Common myeloid progenitor, CD34-positive (primary cell): Measurements from ENCODE around the gene ADARB2.

Experiments
- CTCF ChIA-PET: fragments of 350-600 bp; sonication (Branson Sonifier 250); formaldehyde crosslinking; loops from one replicate; lab custom pipeline; 2021; ENCODE audit warnings: antibody characterized with exemption; lab: Charles Lee
- POLR2A ChIA-PET: fragments of 350-600 bp; sonication (Branson Sonifier 250); formaldehyde crosslinking; loops from one replicate; lab custom pipeline; 2021; ENCODE audit warnings: antibody characterized with exemption; lab: Charles Lee
- DNase-seq, 3 donors: peaks; one replicate each; pipeline versions ENCODE4 v3.0.0 to v3.0.0-alpha.2; 2013
- H3K27ac ChIP-seq, 2 experiments: 1 replicate in 1 of 2; 2 replicates in 1 of 2; pipeline ENCODE4 v1.7.0; 2013; ENCODE audit warnings: inconsistent platforms in 2 of 2, low read length in 2 of 2, mild to moderate bottlenecking in 2 of 2, low read depth in 1 of 2, moderate library complexity in 1 of 2; ENCODE audit not compliant: severe bottlenecking in 2 of 2, insufficient read depth in 1 of 2, poor library complexity in 1 of 2
- H3K27me3 ChIP-seq, 5 experiments: replicated peaks in 2 of 5; 1 replicate in 3 of 5; 2 replicates in 2 of 5; pipeline versions ENCODE4 v1.6.1 to v1.7.0; 2013; ENCODE audit warnings: low read length in 4 of 5, mild to moderate bottlenecking in 2 of 5, moderate library complexity in 2 of 5, inconsistent platforms in 1 of 5; ENCODE audit not compliant: insufficient read depth in 5 of 5, control insufficient read depth in 4 of 5
- H3K36me3 ChIP-seq, 4 experiments: 1 replicate in 2 of 4; 2 replicates in 2 of 4; pipeline versions ENCODE4 v1.6.1 to v1.7.0; 2013; ENCODE audit warnings: low read length in 3 of 4, control low read depth in 1 of 4, mild to moderate bottlenecking in 1 of 4; ENCODE audit not compliant: control insufficient read depth in 4 of 4, insufficient read depth in 4 of 4
- H3K4me1 ChIP-seq, 4 experiments: 1 replicate in 3 of 4; 2 replicates in 1 of 4; pipeline versions ENCODE4 v1.6.1 to v1.7.1; 2013; ENCODE audit warnings: low read length in 3 of 4, mild to moderate bottlenecking in 3 of 4, control low read depth in 1 of 4, inconsistent platforms in 1 of 4, moderate library complexity in 1 of 4; ENCODE audit not compliant: control insufficient read depth in 4 of 4, insufficient read depth in 4 of 4; ENCODE audit errors: control extremely low read depth in 1 of 4
- H3K4me3 ChIP-seq, 7 experiments: 1 replicate in 4 of 7; 2 replicates in 3 of 7; pipeline versions ENCODE4 v1.5.1 to v1.7.0; 2013; ENCODE audit warnings: mild to moderate bottlenecking in 7 of 7, low read length in 6 of 7, moderate library complexity in 6 of 7, inconsistent platforms in 2 of 7, low read depth in 2 of 7, control low read depth in 1 of 7; ENCODE audit not compliant: insufficient read depth in 4 of 7, control insufficient read depth in 1 of 7; ENCODE audit errors: extremely low read depth in 1 of 7
- H3K9me3 ChIP-seq, 5 experiments: 1 replicate in 4 of 5; 2 replicates in 1 of 5; pipeline versions ENCODE4 v1.6.1 to v1.7.1; 2013; ENCODE audit warnings: low read length in 4 of 5, mild to moderate bottlenecking in 2 of 5, inconsistent platforms in 1 of 5, low read depth in 1 of 5, moderate library complexity in 1 of 5; ENCODE audit not compliant: control insufficient read depth in 4 of 5, insufficient read depth in 2 of 5; ENCODE audit errors: control extremely low read depth in 1 of 5
- WGBS: methylation state at CpG from one replicate; pipeline ENCODE4 v1.1.5; 2013; ENCODE audit not compliant: insufficient coverage; 5-methylcytosine and 5-hydroxymethylcytosine counted together

Gene ADARB2

GRCh38 chr10:1546431-1547110, 190.8 kb downstream of the ADARB2 start:
- Histone ChIP-seq H3K36me3 (no peaks in the 10 kb centered on the region), H3K9me3 (peaks cover 0 to 14% (median 6%) of the 10 kb centered on the region in 5 experiments), H3K27ac (no peak overlapping the region), H3K4me3 (no peak overlapping the region), H3K27me3 (peaks cover 0 to 4% (median 0%) of the 10 kb centered on the region in 5 experiments), H3K4me1 (no peaks in the 10 kb centered on the region)
- ChIA-PET POLR2A (no interaction called here), CTCF (interaction anchor here (1.6 kb wide), 1 partner anchor 126 kb away, joined by 3 read pairs; no protein-coding TSS in a partner anchor)
- no peak for DNase-seq
- 81% methylated on average over 18 of the region's 19 CpGs for WGBS

DNA sequence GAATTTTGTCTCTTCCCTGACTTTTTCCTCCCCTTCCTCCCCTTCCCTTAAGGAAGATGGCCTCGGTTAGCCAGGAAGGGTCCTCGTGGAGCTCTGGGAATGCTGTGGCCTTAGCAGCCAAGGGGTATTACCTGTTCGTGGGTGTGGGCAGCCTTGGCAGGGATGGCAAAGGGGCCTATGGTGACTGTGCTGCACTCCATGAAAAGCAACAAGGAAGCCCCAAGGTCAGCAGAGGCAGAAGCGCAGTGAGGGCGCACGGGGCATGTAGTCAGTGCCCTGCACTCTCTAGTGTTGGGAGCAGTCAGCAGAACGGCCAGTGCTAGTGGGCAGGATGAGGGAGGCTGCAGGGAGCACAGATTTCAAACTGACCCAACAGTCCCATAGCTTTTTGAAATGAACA, 191.8 kb downstream of the ADARB2 start:
- no peaks in the 10 kb centered on the region for H3K36me3 ChIP-seq
- 92% methylated on average over 3 of the region's 7 CpGs for WGBS
- DNase-seq: no peak
- peaks cover 0 to 4% (median 0%) of the 10 kb centered on the region in 5 experiments for H3K27me3 ChIP-seq
- ChIA-PET CTCF (interaction anchor here (1.6 kb wide), 1 partner anchor 125 kb away, joined by 3 read pairs; no protein-coding TSS in a partner anchor), POLR2A (no interaction called here)
- no peaks in the 10 kb centered on the region for H3K4me1 ChIP-seq
- no peak overlapping the region for H3K27ac ChIP-seq
- no peak overlapping the region for H3K4me3 ChIP-seq
- H3K9me3 ChIP-seq: peaks cover 0 to 14% (median 6%) of the 10 kb centered on the region in 5 experiments

DNA sequence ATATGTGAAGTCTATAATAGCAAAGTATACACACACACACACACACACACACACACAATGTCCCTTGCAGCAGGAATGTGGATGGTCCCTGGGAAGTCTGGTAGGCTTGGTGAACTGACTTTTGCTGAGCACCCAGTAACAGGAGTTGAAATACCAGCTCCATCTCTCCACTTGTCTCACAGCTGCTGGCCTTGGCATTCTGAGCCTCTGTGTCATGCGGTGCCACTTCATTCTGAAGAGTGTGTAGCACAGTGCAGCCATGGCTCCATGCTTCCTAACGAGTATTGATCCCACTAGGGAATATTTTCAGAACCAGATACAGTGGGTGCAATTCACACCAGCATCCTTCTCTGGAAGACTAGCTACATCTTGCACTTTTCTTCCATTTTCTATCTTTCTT, 192.4 kb downstream of the ADARB2 start:
- H3K9me3 ChIP-seq: peaks cover 0 to 14% (median 6%) of the 10 kb centered on the region in 5 experiments
- H3K4me3 ChIP-seq: no peak overlapping the region
- peaks cover 0 to 4% (median 0%) of the 10 kb centered on the region in 5 experiments for H3K27me3 ChIP-seq
- H3K27ac ChIP-seq: no peak overlapping the region
- POLR2A ChIA-PET: no interaction called here
- no peaks in the 10 kb centered on the region for H3K36me3 ChIP-seq
- no peaks in the 10 kb centered on the region for H3K4me1 ChIP-seq
- DNase-seq: no peak
- CTCF ChIA-PET: interaction anchor here (1.6 kb wide), 1 partner anchor 124 kb away, joined by 3 read pairs; no protein-coding TSS in a partner anchor
- WGBS: 100% methylated on average over 2 of the region's 2 CpGs

DNA sequence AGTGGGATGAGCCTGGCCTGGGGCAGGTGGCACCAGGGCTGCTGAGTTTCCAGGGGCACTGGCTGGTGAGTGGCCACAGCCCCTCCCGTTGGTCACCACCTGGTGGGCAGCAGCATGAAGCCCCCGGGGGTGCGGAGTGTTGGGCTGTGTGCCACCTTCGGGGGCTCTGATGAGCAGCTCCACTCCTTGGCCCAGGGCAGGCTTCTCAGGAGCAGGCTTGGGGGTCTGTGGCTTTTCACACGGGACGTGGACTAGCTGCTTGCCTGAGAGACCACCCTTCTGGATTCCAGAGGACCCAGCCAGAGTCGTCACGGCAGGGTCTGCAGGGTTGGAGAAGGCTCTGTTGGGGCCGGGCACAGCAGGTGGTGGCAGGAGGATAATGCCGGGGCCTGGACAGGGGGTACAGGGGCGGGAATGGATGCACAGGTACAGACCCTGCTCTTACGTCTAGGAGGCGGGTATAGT, 193.1 kb downstream of the ADARB2 start:
- H3K36me3 ChIP-seq: no peaks in the 10 kb centered on the region
- 97% methylated on average over 10 of the region's 13 CpGs for WGBS
- peaks cover 0 to 14% (median 6%) of the 10 kb centered on the region in 5 experiments for H3K9me3 ChIP-seq
- no peak for DNase-seq
- POLR2A ChIA-PET: no interaction called here
- H3K4me1 ChIP-seq: no peaks in the 10 kb centered on the region
- CTCF ChIA-PET: no interaction called here
- peaks cover 0 to 4% (median 0%) of the 10 kb centered on the region in 5 experiments for H3K27me3 ChIP-seq
- no peak overlapping the region for H3K27ac ChIP-seq
- no peak overlapping the region for H3K4me3 ChIP-seq

GRCh38 chr10:1543596-1543995, 193.7 kb downstream of the ADARB2 start:
- DNase-seq: no peak
- Histone ChIP-seq H3K9me3 (peaks cover 0 to 14% (median 6%) of the 10 kb centered on the region in 5 experiments), H3K27ac (no peak overlapping the region), H3K27me3 (peaks cover 0 to 4% (median 0%) of the 10 kb centered on the region in 5 experiments), H3K36me3 (no peaks in the 10 kb centered on the region), H3K4me1 (no peaks in the 10 kb centered on the region), H3K4me3 (no peak overlapping the region)
- CTCF ChIA-PET: no interaction called here
- POLR2A ChIA-PET: no interaction called here
- WGBS: 97% methylated on average over 6 of the region's 11 CpGs

DNA sequence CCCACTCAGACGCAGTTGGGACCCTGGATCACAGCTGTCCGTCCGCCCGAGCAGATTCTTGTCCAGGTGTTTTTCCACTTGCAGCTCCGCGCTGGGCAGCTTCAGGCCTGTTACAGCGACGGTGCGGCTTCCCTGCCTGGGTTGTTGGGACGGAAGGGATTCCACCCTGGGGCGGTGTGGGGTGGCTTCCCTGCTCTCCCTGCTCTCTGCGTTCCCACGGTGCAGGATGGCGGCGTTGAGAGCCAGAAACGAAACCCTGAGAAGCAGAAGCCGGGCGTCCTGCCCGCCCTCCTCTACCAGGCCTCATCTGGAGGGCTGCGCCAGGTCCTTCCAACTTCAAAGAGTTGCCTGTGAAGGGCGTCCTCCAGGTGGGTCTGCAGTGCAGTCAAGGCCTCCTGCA, 194.4 kb downstream of the ADARB2 start:
- Histone ChIP-seq H3K4me1 (no peaks in the 10 kb centered on the region), H3K27me3 (peaks cover 0 to 4% (median 0%) of the 10 kb centered on the region in 5 experiments), H3K27ac (no peak overlapping the region), H3K4me3 (no peak overlapping the region), H3K36me3 (no peaks in the 10 kb centered on the region), H3K9me3 (peaks cover 0 to 9% (median 4%) of the 10 kb centered on the region in 5 experiments)
- POLR2A ChIA-PET: no interaction called here
- CTCF ChIA-PET: no interaction called here
- WGBS: 98% methylated on average over 13 of the region's 21 CpGs
- DNase-seq: no peak

- CTCF ChIA-PET: no interaction called here
- Histone ChIP-seq H3K9me3 (peaks cover 0 to 1% (median 0%) of the 10 kb centered on the region in 5 experiments), H3K27me3 (no peaks in the 10 kb centered on the region), H3K4me1 (no peaks in the 10 kb centered on the region), H3K36me3 (no peaks in the 10 kb centered on the region), H3K27ac (no peak overlapping the region), H3K4me3 (no peak overlapping the region)
- POLR2A ChIA-PET: no interaction called here
- no peak for DNase-seq
- 95% methylated on average over 13 of the region's 14 CpGs for WGBS
Measured at GRCh38 chr10:1540144-1540543, 197.2 kb downstream of the ADARB2 start.
